Smooth muscle cell (in vitro differentiated cells): ENCODE data around the gene GUK1. TPM values are rescaled to one million over a fixed set of nuclear protein-coding genes. Genes with fewer than 3 reads are reported as not detected.
A peak's percentile ranks its signal among the peaks of the same experiment; 100 is the strongest.

Experiments used
- DNase-seq: peaks from one replicate; lab custom pipeline; 2025; ENCODE audit not compliant: unreplicated experiment; lab: John Stamatoyannopoulos, UW
- H2AFZ ChIP-seq: fragments of 200-600 bp; sonication (generic); 2 replicates; pipeline ENCODE4 v1.6.0; 2016; ENCODE audit warnings: antibody characterized with exemption, low read depth, mild to moderate bottlenecking
- H3F3A ChIP-seq: fragments of 200-600 bp; sonication (generic); 2 replicates; pipeline ENCODE4 v1.6.0; 2017; ENCODE audit warnings: antibody characterized with exemption, low read depth
- H3K27ac ChIP-seq: fragments of 200-600 bp; sonication (generic); 2 replicates; pipeline ENCODE4 v1.5.1; 2016; ENCODE audit warnings: low read depth, mild to moderate bottlenecking
- H3K27me3 ChIP-seq: fragments of 200-600 bp; sonication (generic); 2 replicates; pipeline ENCODE4 v1.6.1; 2016; ENCODE audit warnings: low read depth, mild to moderate bottlenecking
- H3K36me3 ChIP-seq: fragments of 200-600 bp; sonication (generic); 2 replicates; pipeline ENCODE4 v1.5.1; 2016; ENCODE audit warnings: low read depth
- H3K4me1 ChIP-seq: fragments of 200-600 bp; sonication (generic); 2 replicates; pipeline ENCODE4 v1.5.1; 2016; ENCODE audit warnings: low read depth
- H3K4me2 ChIP-seq: fragments of 200-600 bp; sonication (generic); 2 replicates; pipeline ENCODE4 v1.6.0; 2016; ENCODE audit warnings: mild to moderate bottlenecking
- H3K4me3 ChIP-seq: fragments of 200-600 bp; sonication (generic); 2 replicates; pipeline ENCODE4 v1.5.1; 2016; ENCODE audit warnings: mild to moderate bottlenecking
- H3K79me2 ChIP-seq: fragments of 200-600 bp; sonication (generic); 2 replicates; pipeline ENCODE4 v1.6.0; 2016; ENCODE audit warnings: low read depth, mild to moderate bottlenecking
- H3K9ac ChIP-seq: fragments of 200-600 bp; sonication (generic); 2 replicates; pipeline ENCODE4 v1.6.0; 2016; ENCODE audit warnings: low read depth
- H3K9me3 ChIP-seq: fragments of 200-600 bp; sonication (generic); replicated peaks from 2 replicates; pipeline ENCODE4 v1.5.1; 2016; ENCODE audit warnings: low read depth
- H4K20me1 ChIP-seq: fragments of 200-600 bp; sonication (generic); 2 replicates; pipeline ENCODE4 v1.6.0; 2016; ENCODE audit warnings: low read depth
- WGBS: methylation state at CpG from one replicate; pipeline ENCODE4 v1.1.7; 2016; ENCODE audit warnings: low lambda C conversion rate; 5-methylcytosine and 5-hydroxymethylcytosine counted together
- polyA plus RNA-seq: library from polyadenylated mRNA; unstranded; fragments of >200 nt; fragmentation: Nextera tagmentation; extraction: Ambion mirVana; gene quantifications from 2 replicates; pipeline ENCODE4 v1.2.1, GENCODE V29; 2016
- total RNA-seq: library from RNA; depleted of rRNA; stranded (reverse); fragments of >200 nt; gene quantifications from 2 replicates; pipeline ENCODE4 v1.2.3, GENCODE V29; 2014
- TF ChIP-seq, protein P1 (sequence below): fragments of 200-600 bp; sonication (generic); IDR thresholded peaks from 2 replicates; pipeline ENCODE4 v1.5.1; 2017; ENCODE audit warnings: borderline replicate concordance, mild to moderate bottlenecking, antibody characterized with exemption; ENCODE audit not compliant: insufficient read depth, poor library complexity, severe bottlenecking

Gene GUK1
- total and polyA plus RNA-seq, 2 experiments from 2014 or later, result 205 to 465 TPM

DNA sequence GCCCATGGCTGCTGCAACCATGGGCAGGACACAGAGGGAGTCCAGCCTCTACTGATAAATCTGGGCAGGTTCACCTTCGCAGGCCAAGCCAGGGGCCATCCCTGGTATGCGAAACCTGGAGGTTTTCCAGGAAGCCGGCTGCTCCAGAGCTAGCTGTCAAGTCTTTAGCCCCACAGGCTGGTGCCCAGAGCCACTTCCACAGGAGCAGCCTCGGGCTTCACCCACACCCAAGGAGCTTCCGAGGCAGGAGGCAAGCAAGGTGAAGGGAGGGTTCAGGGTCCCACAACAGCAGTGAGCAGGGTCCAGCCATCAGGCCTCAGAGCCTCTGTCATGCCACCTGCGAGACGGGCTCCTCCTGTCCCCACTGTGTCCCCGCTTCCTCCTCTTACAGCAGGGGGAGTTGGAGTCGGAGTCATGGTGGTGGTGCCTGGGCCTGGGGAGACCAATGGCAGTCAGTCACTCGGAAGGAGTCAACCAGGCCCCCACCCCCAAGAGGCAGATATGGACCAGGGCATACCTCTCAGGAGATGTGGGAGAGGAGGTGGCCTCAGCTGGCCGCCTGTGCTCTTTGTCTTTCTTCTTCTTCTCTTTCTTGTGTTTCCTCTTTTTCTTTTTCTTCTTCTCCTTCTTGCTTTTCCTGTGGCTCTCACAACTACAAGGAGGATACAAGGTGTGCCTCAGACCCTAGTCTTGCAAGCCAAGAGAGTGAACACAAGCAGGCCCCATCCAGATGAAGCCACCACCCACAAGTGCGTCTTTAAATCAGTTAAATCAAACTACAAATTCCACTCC lies 39.1 kb upstream of the GUK1 start:
- Histone ChIP-seq H3K36me3 (no peaks in the 10 kb centered on the region), H3K9me3 (no peaks in the 10 kb centered on the region), H3K27me3 (no peaks in the 10 kb centered on the region), H3K27ac (peak overlapping the region; percentile 38), H4K20me1 (peaks cover 65% of the 10 kb centered on the region), H3K4me1 (peaks cover 6% of the 10 kb centered on the region), H3K79me2 (peaks cover 63% of the 10 kb centered on the region), H3K4me3 (no peak overlapping the region), H3K9ac (no peak overlapping the region), H3F3A (peaks cover 23% of the 10 kb centered on the region), H2AFZ (no peak overlapping the region), H3K4me2 (no peak overlapping the region)
- DNase-seq, result no peak
- WGBS, result 93% methylated on average over 12 of the region's 12 CpGs
- TF ChIP-seq, protein P1, sequence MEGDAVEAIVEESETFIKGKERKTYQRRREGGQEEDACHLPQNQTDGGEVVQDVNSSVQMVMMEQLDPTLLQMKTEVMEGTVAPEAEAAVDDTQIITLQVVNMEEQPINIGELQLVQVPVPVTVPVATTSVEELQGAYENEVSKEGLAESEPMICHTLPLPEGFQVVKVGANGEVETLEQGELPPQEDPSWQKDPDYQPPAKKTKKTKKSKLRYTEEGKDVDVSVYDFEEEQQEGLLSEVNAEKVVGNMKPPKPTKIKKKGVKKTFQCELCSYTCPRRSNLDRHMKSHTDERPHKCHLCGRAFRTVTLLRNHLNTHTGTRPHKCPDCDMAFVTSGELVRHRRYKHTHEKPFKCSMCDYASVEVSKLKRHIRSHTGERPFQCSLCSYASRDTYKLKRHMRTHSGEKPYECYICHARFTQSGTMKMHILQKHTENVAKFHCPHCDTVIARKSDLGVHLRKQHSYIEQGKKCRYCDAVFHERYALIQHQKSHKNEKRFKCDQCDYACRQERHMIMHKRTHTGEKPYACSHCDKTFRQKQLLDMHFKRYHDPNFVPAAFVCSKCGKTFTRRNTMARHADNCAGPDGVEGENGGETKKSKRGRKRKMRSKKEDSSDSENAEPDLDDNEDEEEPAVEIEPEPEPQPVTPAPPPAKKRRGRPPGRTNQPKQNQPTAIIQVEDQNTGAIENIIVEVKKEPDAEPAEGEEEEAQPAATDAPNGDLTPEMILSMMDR, result no peak

DNA sequence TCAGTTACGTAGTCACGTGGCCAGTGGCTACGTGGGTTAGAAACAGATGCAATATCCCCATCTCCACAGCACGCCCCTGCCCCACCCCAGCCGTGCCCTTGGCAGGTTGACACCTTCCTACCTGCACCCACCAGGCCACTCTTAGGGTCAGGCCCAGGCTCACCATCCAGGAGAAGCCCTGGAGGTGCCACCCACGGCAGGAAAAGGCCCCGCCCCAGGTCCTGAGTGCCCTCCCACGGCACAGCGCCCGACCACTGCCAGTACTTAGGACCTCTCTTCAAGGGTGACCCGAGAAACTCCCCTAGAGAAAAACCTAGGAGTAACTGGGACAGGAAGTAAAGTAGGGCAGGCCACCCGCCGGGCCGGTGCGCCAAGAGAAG lies 38.5 kb upstream of the GUK1 start:
- peaks cover 58% of the 10 kb centered on the region for H3K79me2 ChIP-seq
- H3K36me3 ChIP-seq, result no peaks in the 10 kb centered on the region
- peaks cover 59% of the 10 kb centered on the region for H4K20me1 ChIP-seq
- peak overlapping the region; percentile 96 for H3K4me2 ChIP-seq
- TF ChIP-seq, protein P1, result no peak
- H3K4me1 ChIP-seq, result peaks cover 6% of the 10 kb centered on the region
- H3K27ac ChIP-seq, result no peak overlapping the region
- H2AFZ ChIP-seq, result no peak overlapping the region
- no peaks in the 10 kb centered on the region for H3K9me3 ChIP-seq
- no peaks in the 10 kb centered on the region for H3K27me3 ChIP-seq
- 77% methylated on average over 15 of the region's 15 CpGs for WGBS
- peaks cover 23% of the 10 kb centered on the region for H3F3A ChIP-seq
- DNase-seq, result no peak
- no peak overlapping the region for H3K9ac ChIP-seq
- H3K4me3 ChIP-seq, result peak overlapping the region; percentile 76

DNA sequence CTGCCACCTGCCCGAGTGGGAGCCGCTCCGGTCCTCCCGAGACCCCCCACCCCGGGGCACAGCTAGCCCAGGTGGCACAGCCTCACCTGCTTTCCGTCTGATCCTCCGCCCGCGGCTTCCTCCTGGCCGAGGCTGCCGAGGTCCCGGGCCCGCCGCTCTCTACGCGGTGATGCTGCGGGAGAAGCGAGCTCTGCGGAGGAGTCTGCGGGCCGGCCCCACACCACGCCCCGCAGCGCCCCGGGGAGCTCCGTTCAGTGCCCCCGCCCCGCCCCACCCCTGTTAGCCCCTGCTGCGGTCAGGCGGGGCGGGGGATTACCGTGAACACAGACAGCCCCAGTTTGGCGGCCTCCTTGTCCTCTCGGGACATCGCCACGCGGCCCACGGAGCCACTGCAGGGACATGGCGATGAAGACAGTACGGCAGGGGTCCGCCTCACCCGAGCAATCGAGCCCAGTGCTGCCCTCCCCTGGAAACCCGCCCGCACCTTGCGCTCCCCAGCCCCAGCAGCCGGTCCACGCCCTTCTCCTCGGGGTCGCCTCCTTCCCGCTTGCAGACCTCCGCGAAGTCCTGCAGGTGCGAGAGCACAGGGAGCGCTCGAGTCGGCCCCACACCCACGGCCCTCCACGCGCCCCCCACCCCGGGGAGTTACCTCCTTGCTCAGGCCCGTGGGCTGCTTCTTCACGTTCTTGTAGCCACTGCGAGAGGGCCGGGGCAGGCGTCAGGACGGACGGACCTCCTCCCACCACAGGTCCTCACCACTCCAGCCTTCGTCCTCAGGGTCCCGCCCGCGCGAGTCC lies 37.9 kb upstream of the GUK1 start:
- Histone ChIP-seq H3F3A (peaks cover 23% of the 10 kb centered on the region), H3K27me3 (no peaks in the 10 kb centered on the region), H3K4me2 (peak overlapping the region; percentile 96), H3K4me1 (peaks cover 6% of the 10 kb centered on the region), H3K79me2 (peaks cover 52% of the 10 kb centered on the region), H4K20me1 (peaks cover 53% of the 10 kb centered on the region), H3K9ac (peak overlapping the region; percentile 74), H3K9me3 (no peaks in the 10 kb centered on the region), H2AFZ (no peak overlapping the region), H3K4me3 (peak overlapping the region; percentile 76), H3K27ac (no peak overlapping the region), H3K36me3 (no peaks in the 10 kb centered on the region)
- WGBS, result 19% methylated on average over 32 of the region's 73 CpGs
- TF ChIP-seq, protein P1, result peak; percentile 26
- DNase-seq, result no peak
